Measurements from ENCODE around the gene DUSP28. TPM values are rescaled to one million over a fixed set of nuclear protein-coding genes. Genes with fewer than 3 reads are reported as not detected.

Gene DUSP28
- total RNA-seq, 1 experiment from 2014 or later, result 2.2 TPM

DNA sequence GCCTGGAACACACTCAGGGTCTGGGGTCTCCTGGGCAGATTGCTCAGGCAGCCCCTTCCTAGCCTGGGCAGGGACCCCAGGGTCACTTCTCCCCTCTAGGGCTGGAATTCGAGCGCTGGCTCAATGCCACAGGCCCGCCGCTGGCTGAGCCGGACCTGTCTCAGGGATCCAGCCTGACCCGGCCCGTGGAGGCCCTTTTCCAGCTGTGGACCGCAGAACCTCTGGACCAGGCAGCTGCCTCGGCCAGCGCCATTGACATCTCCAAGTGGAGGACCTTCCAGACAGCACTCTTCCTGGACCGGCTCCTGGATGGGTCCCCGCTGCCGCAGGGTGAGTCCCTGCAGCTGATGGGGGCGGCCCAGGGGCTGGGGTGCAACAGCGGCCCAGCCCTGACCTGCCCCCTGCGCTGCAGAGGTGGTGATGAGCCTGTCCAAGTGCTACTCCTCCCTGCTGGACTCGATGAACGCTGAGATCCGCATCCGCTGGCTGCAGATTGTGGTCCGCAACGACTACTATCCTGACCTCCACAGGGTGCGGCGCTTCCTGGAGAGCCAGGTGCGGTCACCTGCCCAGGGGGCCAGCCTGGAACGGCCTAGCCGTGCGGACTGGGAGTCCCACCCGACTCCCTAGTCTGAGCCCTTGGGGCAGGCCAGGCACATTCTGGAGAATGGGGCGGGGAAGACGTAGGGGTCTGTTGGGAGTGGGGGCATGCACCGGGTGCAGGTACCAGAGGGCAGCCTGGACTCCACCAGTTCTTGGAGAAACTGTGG is 16.5 kb downstream of the DUSP28 start:
- no peak overlapping the region for H3K4me3 Mint-ChIP-seq (ENCODE audit: unreplicated experiment)
- H3K27me3 Mint-ChIP-seq (ENCODE audit: insufficient read depth, unreplicated experiment), result no peaks in the 10 kb centered on the region
- no peak for DNase-seq
- TF ChIP-seq, protein P1, sequence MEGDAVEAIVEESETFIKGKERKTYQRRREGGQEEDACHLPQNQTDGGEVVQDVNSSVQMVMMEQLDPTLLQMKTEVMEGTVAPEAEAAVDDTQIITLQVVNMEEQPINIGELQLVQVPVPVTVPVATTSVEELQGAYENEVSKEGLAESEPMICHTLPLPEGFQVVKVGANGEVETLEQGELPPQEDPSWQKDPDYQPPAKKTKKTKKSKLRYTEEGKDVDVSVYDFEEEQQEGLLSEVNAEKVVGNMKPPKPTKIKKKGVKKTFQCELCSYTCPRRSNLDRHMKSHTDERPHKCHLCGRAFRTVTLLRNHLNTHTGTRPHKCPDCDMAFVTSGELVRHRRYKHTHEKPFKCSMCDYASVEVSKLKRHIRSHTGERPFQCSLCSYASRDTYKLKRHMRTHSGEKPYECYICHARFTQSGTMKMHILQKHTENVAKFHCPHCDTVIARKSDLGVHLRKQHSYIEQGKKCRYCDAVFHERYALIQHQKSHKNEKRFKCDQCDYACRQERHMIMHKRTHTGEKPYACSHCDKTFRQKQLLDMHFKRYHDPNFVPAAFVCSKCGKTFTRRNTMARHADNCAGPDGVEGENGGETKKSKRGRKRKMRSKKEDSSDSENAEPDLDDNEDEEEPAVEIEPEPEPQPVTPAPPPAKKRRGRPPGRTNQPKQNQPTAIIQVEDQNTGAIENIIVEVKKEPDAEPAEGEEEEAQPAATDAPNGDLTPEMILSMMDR (IDR thresholded peaks at IDR 0.05; ENCODE audit: insufficient read depth in 1 of 2, low read depth in 1 of 2, low read length in 1 of 2, severe bottlenecking in 1 of 2, unreplicated experiment in 1 of 2), result no peak
- H3K9me3 ChIP-seq, result no peaks in the 10 kb centered on the region
- BruUV-seq (replicated peaks), result no TSS peak
- H3K36me3 Mint-ChIP-seq (ENCODE audit: insufficient read depth, unreplicated experiment), result peaks cover 13% of the 10 kb centered on the region
- CTCF ChIA-PET, result no interaction called here
- H3K4me3 ChIP-seq (ENCODE audit: low read depth, low read length), result no peak overlapping the region
- H3K36me3 ChIP-seq (ENCODE audit: control insufficient read depth, insufficient read depth, low read length), result peaks cover 1% of the 10 kb centered on the region; the same call in 1 of the 2 replicates
- H3K27me3 ChIP-seq (replicated peaks; ENCODE audit: control insufficient read depth, insufficient read depth, low read length), result no peaks in the 10 kb centered on the region
- H3K9me3 Mint-ChIP-seq (ENCODE audit: unreplicated experiment), result no peaks in the 10 kb centered on the region
- intact Hi-C loops (cut with micrococcal nuclease; ENCODE audit: unreplicated experiment), result no loop called here
- H3K27ac Mint-ChIP-seq (ENCODE audit: unreplicated experiment), result no peak overlapping the region
- peaks cover 13% of the 10 kb centered on the region for H3K4me1 Mint-ChIP-seq (ENCODE audit: low read depth, unreplicated experiment)
- POLR2A ChIA-PET, result no interaction called here
- H3K4me1 ChIP-seq, result no peaks in the 10 kb centered on the region

- DNase-seq, result no peak
- Histone ChIP-seq H3K9me3 (no peaks in the 10 kb centered on the region), H3K4me3 (ENCODE audit: low read depth, low read length) (no peak overlapping the region), H3K4me1 (no peaks in the 10 kb centered on the region), H3K36me3 (ENCODE audit: control insufficient read depth, insufficient read depth, low read length) (peaks cover 1% of the 10 kb centered on the region; the same call in 1 of the 2 replicates), H3K27me3 (replicated peaks; ENCODE audit: control insufficient read depth, insufficient read depth, low read length) (no peaks in the 10 kb centered on the region)
- H3K9me3 Mint-ChIP-seq (ENCODE audit: unreplicated experiment), result no peaks in the 10 kb centered on the region
- intact Hi-C loops (cut with micrococcal nuclease; ENCODE audit: unreplicated experiment), result no loop called here
- POLR2A ChIA-PET, result no interaction called here
- H3K4me3 Mint-ChIP-seq (ENCODE audit: unreplicated experiment), result no peak overlapping the region
- H3K4me1 Mint-ChIP-seq (ENCODE audit: low read depth, unreplicated experiment), result peaks cover 13% of the 10 kb centered on the region
- no peak overlapping the region for H3K27ac Mint-ChIP-seq (ENCODE audit: unreplicated experiment)
- TF ChIP-seq, protein P1 (IDR thresholded peaks at IDR 0.05; ENCODE audit: insufficient read depth in 1 of 2, low read depth in 1 of 2, low read length in 1 of 2, severe bottlenecking in 1 of 2, unreplicated experiment in 1 of 2), result no peak
- BruUV-seq (replicated peaks), result no TSS peak
- no peaks in the 10 kb centered on the region for H3K27me3 Mint-ChIP-seq (ENCODE audit: insufficient read depth, unreplicated experiment)
- H3K36me3 Mint-ChIP-seq (ENCODE audit: insufficient read depth, unreplicated experiment), result peaks cover 13% of the 10 kb centered on the region
- CTCF ChIA-PET, result no interaction called here
Measured at GRCh38 chr2:240577281-240578109, 17.3 kb downstream of the DUSP28 start.

- Mint-ChIP-seq H3K9me3 (ENCODE audit: unreplicated experiment) (no peaks in the 10 kb centered on the region), H3K36me3 (ENCODE audit: insufficient read depth, unreplicated experiment) (peaks cover 13% of the 10 kb centered on the region), H3K4me1 (ENCODE audit: low read depth, unreplicated experiment) (peaks cover 13% of the 10 kb centered on the region), H3K4me3 (ENCODE audit: unreplicated experiment) (no peak overlapping the region), H3K27me3 (ENCODE audit: insufficient read depth, unreplicated experiment) (no peaks in the 10 kb centered on the region), H3K27ac (ENCODE audit: unreplicated experiment) (no peak overlapping the region)
- H3K27me3 ChIP-seq (replicated peaks; ENCODE audit: control insufficient read depth, insufficient read depth, low read length), result no peaks in the 10 kb centered on the region
- BruUV-seq (replicated peaks), result no TSS peak
- no peak for DNase-seq
- intact Hi-C loops (cut with micrococcal nuclease; ENCODE audit: unreplicated experiment), result no loop called here
- H3K4me1 ChIP-seq, result no peaks in the 10 kb centered on the region
- peaks cover 1% of the 10 kb centered on the region; the same call in 1 of the 2 replicates for H3K36me3 ChIP-seq (ENCODE audit: control insufficient read depth, insufficient read depth, low read length)
- H3K4me3 ChIP-seq (ENCODE audit: low read depth, low read length), result no peak overlapping the region
- TF ChIP-seq, protein P1 (IDR thresholded peaks at IDR 0.05; ENCODE audit: insufficient read depth in 1 of 2, low read depth in 1 of 2, low read length in 1 of 2, severe bottlenecking in 1 of 2, unreplicated experiment in 1 of 2), result no peak
- CTCF ChIA-PET, result no interaction called here
- H3K9me3 ChIP-seq, result no peaks in the 10 kb centered on the region
- POLR2A ChIA-PET, result no interaction called here
Measured at GRCh38 chr2:240578110-240578450, 17.9 kb downstream of the DUSP28 start.
